NCI-H2227 (cell line): ENCODE data around the gene ASB2.

Source experiments
- DNase-seq: peaks from one replicate; lab custom pipeline; 2025; ENCODE audit not compliant: unreplicated experiment; lab: John Stamatoyannopoulos, UW

Gene ASB2

DNA sequence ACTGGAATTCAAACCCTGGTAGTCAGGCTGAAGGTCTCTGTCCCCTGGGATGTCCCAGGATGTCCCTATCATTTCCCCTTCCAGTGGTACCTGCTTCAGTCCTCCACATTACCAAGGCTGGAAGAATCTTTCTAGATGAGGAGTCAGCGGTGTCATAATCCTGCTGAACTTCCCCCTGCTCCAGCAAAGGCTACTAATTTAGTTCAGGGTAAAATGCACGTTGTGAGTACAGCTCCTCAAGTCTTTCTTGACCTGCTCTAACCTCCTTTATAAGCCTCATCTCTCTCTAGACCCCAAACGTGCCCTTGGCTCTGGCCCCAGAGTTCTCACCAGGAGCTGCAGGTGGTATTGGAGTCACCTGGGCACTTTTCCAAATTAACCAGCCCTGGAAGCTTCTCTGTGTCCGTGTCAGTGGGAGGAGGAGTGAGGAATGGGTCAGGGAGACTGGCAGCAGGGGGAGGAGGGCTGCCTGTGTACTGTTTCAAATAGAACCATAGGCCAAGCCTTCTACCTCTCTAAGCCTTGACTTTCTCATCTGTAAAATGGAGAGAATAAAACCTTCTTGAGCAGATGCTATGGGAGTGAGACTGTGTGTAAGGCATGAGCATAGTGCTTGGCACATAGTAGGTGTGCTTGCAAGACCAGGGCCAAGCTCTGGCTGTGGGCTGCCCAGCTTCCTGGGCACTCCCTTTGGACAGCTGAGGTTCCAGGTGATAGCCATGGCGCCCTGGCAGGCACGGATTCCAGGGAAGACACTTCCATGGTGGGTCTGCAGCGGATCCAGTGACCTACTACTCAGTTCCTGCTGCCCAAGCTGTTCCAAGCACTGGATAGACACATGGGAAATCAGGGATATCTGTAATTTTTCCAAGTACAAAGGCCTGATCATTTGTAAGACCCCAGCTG lies 24.5 kb downstream of the ASB2 start:
- DNase-seq: no peak

DNA sequence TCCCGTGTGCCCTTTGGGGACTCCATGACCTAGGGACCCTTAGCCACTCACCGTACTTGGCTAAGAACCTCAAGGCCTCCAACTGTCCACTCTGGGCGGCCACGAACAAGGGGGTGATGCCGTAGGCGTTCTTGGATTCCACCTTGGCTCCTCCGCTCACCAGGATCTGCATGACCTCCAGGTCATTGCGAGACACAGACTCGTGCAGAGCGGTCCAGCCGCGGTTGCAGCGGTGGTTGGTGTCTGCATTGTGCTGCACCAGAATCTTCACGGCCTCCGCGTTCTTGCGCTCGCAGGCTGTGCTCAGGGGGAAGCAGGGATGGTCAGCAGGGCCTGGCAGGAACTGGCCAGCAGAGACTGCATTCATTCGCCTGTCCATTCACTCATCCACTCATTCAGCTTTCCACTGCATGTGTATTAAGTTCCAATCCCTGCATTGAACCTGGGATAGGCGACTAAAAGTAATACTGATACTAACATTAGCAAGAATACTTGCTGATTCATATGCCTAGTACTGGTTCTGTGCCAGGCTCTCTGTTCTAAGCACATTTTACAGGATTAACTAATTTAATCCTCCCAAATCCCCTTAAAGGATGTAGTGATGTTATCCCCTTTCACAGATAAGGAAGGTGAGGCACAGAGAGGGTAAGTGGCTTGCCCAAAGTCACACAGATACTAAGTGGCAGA lies 25.3 kb downstream of the ASB2 start:
- DNase-seq: no peak

DNA sequence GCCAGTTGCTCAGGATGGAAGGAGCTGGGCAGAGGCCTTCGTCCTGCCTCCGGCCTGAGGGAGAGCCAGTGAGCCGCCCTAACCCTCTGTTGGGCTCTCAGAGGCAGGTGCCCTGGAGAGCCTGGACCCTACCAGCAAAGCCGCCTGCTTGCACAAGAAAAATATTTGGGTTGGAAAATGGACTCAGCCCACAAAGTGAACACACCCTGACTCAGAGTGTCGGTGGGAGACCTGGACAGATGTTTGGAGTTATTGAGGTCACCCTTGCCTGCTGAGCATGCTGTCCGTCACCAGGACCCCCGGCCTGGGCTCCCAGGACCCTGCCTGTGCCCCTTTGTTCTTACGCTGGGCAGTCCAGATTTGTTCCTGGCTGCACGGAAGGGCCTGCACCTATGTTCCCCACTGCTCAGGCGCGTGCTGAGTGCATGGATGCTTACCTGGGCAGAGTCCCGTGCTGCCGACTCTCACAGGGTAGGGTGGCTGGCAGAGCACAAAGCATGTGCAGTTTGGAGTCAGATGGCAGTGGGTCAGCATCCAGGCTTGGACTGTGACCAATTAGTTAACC lies 26.8 kb downstream of the ASB2 start:
- no peak for DNase-seq

GRCh38 chr14:93947282-93947681 lies 29.1 kb downstream of the ASB2 start:
- no peak for DNase-seq

DNA sequence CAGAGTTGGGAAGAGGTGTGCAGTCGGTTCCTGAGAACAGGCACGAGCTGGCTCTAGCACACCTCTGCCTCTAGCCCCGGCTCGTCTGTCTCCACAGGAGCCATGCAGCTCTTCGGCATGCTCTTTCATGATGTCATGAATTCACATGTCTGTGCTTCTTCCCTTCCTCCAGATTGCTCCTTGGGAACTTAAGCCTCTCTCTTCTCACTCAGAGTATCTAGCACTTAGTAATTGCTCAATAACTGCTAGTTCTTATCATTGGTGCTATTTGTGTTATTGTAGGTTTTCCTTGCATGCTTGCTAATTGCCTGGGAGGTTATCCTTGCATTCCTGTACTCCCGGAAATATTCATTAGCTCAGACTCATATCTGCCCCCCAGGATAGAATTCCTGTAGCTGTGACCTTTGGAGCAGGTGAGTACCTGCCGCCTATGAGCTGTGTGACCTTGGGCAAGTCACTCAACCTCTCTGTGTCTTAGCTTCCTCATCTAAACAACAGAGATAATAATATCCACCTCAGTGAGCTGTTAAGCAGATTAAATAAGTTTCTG lies 29.8 kb downstream of the ASB2 start:
- no peak for DNase-seq

DNA sequence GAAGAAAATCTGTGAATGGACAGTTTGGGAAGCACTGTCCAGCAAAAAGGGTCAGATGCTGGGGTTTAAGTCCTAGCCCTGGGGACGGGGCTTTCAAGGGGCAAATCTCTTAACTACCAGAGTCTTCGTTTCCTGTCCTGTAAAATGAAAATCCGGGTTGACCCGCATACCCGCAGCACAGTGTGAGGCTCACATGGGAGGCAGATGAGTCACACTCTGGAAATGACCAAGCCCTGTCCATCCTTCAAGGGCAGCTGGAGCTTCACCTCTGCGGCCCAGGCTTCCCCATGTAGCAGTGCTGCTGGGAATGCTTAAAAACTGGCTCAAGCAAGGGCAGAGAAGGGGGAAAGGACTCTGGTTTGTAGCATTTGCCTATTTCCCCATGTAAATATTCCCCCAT lies 30.3 kb downstream of the ASB2 start:
- DNase-seq: no peak

- DNase-seq: no peak
Measured at GRCh38 chr14:93945070-93945399, 31.3 kb downstream of the ASB2 start.

DNA sequence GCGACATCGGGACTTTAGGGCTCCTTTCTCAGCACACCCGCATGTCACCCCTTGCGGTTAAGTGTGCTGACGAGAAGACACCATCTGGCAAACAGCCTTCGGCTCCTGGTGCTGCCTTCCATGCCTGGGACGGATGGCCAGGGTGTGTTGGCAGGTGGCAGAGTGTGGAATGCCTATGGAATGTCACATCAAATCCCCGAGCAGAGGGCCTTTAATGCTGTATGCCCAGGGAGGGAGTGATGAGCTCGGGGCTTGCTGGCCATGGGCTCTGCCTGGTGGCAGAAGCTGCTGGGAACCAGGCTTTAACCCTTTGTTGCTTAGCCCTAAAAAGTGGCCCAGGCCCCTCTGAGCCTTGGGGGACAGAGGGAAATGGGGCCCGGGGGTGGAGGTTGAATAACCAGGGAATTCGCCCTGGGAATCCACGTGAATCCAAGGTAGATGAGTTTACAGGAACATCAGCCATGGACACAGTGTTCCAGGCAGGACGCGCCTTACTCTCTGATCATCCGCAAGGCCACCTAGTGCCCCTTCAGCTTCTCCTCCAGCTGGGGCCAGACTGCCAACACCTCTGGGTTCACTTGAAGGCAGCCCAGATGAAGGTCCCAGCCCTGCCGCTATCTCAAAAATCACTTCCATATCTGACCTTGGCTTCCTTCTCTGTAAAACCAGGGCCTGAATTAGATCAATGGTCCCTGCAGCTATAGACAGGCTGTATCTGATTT lies 31.9 kb downstream of the ASB2 start:
- DNase-seq: no peak

GRCh38 chr14:93943930-93944329 lies 32.4 kb downstream of the ASB2 start:
- no peak for DNase-seq

DNA sequence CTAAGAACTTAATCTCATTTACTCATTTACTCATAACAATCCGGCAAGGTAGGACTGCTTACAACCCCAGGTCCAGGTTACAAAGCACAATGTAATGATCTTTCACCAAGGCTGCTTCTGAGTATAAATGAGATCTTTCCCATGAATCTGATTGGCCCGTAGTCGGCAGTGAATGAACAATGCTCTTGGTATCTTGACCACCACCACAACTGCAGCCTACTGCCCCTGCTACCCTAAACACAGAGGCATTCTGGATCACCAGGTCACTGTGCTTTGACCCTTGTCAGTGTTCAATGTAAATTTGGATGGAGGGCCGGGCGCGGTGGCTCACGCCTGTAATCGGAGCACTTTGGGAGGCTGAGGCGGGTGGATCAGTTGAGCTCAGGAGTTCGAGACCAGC lies 33.3 kb downstream of the ASB2 start:
- no peak for DNase-seq

DNA sequence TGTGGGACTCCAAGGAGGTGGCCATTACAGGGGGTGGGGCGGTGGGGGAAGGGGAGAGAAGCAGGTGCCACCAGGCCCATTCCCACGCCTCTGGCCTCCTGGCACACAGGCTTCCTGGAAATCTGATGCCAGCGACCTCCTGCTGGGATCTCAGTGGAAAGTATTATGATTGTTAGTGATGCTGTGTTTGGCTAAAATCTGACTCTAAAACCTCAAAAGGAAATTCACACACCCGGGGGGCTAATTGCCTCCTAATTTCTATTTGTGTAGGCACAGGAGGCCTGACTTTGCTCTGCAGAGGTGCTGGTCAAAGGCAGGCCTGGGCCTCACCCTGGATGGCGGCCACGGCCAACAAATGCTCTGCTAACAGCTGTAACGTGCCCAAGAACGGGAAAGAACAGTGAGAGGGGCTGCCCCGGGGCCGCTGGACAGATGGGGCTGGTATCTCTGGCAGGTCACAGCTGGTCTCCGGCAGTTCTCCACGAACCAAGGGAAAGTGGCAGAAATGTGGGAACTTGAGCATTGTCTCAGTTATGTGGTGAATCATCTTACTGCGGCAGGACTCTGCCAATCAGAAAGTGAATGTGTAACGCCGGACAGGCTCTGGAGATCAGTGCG lies 35.0 kb downstream of the ASB2 start:
- peak; percentile 44 for DNase-seq

DNA sequence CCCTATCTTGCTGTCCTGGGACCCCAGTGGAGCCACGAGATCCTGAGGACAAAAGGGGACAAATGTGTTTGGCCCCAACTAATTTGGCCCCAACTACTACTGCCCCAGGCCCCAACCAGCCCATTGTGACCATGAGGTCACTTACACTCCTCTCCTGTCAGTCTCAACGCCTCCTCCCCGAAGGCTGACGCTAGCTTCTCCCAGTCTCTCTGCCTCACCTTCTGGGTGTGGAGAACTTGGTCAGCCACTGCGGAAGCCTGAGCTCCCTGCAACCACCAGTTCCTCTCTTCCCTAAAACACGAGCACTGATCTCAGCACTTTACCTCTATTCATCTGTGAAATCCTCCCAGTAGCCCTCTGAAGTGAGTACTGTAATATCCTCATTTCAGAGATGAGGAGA lies 35.9 kb downstream of the ASB2 start:
- DNase-seq: no peak

DNA sequence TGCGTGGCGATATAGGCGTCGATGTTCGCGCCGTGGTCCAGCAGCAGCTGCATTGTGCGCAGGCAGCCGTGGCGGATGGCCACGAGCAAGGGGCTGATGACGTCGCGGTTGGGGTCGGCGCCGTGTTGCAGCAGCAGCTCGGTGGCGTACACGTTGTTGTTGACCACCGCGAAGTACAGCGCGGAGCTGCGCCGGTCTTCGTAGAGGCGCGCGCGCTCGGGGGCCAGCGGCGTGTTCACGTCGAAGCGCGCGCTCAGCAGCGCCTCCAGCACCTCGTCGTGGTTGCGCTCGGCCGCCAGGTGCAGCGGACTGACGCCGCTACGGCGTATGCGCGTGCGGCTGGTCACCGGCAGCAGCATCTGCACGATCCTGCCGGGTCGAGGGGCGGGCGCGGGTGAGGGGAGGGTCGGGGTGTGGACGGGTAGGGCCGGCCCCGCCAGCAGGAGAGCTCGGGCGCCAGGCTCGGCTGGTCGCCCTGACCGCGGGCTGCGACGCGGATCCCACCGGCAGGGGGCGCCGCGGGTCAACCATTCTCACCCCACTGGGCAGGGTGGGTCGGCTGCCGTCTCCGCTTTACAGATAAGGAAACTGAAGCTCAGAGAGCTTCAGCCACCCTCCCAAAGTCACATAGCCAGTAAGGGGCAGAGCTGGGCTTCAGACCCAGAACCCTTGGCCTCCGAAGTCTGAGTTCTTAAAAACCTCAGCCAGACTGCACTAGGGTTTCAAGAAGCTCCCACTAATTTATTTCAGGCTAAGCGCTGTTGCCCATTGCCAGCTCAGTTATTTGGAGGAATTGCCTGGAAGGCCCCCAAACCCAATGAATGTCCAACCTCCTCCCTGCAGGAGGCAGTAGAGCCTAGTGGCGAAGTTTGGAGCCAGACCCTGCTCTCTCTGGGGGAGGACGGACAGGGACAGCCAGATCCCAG lies 36.8 kb downstream of the ASB2 start:
- DNase-seq: peak; percentile 48

DNA sequence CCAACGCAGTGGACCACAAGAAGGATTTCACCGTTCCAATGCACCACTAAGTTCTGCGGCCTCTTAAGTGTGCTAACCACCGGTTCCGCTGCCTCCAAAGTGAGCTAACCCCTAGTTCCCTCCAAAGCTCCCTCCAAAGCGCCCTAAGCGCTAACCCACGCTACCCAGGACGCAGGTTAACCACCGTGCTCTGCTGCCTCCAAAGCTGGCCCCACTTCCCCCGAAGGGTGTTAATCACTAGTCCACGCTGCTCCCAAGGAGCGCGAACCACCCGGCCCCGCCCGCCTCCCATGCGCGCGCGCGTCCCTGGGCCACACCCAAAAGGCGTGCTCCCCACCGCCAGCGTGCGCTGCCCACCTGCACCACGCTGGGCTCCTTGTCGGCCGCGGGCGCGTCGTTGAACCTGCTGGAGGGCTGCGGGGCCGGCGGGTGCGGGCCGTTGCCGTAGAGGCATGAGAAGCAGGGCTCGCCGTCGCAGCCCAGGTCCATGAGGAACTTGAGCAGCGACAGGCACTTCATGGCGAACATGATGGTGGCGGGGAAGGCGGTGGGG lies 37.5 kb downstream of the ASB2 start:
- DNase-seq: no peak

DNA sequence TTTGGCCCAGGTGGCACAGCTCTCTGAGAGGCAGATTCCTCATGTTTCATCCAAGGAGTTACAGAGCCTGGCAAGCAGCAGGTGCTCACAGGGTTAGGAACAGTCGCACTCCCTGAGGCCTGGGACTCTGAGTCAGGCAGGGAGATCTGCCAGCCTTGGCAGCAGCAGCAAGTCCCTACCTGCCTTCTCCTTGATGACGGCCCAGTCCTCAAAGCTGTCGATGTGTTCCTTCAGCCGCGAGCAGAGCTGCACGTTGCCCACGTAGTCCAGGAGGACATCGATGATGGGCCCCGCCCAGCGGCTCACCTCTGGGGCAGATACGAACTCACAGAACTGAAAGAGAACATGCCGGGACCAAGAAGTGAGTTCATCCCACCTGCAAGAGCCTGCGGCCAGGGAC lies 38.9 kb downstream of the ASB2 start:
- DNase-seq: no peak

DNA sequence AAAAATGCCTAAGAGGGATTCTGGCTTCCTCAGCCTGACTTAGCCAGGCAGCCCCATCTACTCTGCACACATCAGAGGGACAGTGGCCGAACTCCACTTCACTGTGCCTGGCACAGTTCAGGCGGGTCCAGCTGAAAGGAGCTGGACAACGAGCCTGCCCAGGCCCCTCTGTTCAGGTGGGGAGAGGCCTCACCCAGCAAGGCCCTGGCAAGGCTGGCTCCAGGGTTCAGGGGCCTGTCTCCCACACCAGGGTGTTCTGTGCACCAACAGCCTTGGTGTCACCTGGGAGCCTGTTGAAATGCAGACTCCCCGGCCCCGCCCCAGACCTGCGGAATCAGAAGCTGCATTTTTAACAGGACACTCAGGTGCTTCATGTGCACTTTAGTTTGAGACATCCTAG lies 39.4 kb downstream of the ASB2 start:
- DNase-seq: no peak

DNA sequence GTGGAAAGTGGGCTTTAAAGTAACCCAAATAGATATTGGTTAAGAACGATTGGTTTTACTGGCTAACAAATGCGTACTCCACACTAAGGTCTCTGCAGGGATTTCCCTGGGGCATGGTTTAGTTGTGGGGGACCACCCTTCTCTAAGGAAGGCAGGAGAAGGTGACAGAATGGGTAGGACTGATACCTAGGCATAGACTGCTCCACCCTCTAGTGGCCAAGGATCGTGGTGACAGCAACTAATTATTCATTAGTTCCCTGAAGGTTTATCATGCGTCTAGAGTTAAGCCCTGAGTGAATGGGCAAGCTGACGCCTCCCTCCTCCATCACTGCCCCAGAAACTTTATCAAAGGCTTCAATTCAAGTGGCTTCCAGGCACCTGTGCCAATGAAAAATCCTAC lies 40.1 kb downstream of the ASB2 start:
- peak; percentile 31 for DNase-seq

DNA sequence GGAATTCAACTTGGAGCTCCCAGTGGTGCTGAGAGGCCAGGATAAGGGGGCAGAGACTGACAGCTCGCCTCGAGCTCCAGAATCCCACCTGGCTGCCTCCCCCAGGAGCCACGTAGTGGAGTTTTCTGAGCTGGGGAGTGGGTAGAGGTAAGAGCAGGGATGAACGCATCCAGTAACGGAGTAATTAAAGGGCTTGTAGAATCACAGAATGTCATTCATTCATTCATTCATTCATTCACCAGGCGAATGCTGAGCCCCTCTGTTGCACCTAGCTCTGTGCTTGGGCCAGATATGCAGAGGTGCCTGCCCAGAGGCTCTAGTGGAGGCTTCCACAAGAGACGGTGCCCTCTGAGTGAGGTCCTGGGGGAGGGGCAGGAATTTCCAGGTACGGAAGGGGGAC lies 41.2 kb downstream of the ASB2 start:
- no peak for DNase-seq

DNA sequence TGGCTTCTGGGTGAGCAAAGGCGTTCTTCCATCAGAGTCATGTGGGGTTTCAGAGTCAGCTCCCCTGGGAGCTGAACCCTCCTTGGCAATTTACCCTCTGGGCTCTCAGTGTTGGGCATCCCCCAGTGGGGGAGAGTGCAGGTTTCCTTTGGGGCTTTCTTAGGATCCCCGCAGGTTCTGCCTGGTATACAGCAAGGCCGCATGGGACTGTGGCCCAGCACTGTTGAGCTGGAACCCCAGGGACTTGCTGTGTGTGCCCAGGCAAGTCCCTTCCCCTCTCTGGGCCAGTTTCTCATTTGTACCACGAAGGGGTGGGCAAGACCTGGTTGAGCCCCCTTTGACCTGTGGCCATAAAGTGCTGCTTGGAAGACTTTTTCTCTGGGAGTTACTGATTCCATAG lies 43.7 kb downstream of the ASB2 start:
- DNase-seq: no peak

DNA sequence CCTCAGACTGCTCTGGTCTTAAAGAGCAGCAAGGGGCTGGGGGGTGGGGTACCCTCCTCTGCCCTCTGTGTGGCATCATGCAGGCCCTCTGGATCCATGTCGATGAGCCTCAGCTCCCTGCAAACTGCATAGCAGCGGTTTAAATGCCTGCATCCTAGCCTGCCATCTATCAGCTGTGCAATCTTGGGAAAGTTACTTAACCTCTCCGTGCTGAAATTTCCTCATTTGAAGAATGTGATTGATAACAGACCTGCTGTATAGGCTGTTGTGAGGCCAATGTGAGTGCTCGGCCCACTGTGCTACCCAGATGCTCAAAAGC lies 45.4 kb downstream of the ASB2 start:
- DNase-seq: no peak
